ENCODE results near the gene CYP4F3. TPM values are rescaled to one million over a fixed set of nuclear protein-coding genes. Genes with fewer than 3 reads are reported as not detected.
"Not testable (repeated sequence)": the region's sequence is repeated elsewhere in the genome, so short reads cannot be mapped to it uniquely, and the experiment has no call there.

The CYP4F3 gene
- total and polyA plus RNA-seq, 4 donors, result 0.20 to 1.7 (median 1.2) TPM

GRCh38 chr19:15673176-15673654 lies 32.5 kb downstream of the CYP4F3 start:
- H3K4me3 ChIP-seq, result no peak overlapping the region

GRCh38 chr19:15675560-15675959 lies 34.9 kb downstream of the CYP4F3 start:
- H3K27ac ChIP-seq (ENCODE audit: low read depth in 1 of 2, low read length in 1 of 2), result no peak overlapping the region
- WGBS, 2 donors, result 45 to 51% methylated on average over 3 of the region's 3 CpGs
- DNase-seq, result peak in 2 of 3 donors; percentile 8 to 38
- peaks cover 0 to 17% (median 6%) of the 10 kb centered on the region in 5 donors for H3K4me1 ChIP-seq (ENCODE audit: control insufficient read depth in 5 of 5, insufficient read depth in 5 of 5, low read length in 5 of 5)
- no peak for TF ChIP-seq CTCF (IDR thresholded peaks at IDR 0.05; ENCODE audit: control extremely low read depth, extremely low read depth)
- H3K9me3 ChIP-seq (ENCODE audit: control insufficient read depth in 4 of 4, insufficient read depth in 3 of 4, low read length in 3 of 4), result no peaks in the 10 kb centered on the region
- peaks cover 0 to 11% (median 0%) of the 10 kb centered on the region in 4 donors for H3K36me3 ChIP-seq (ENCODE audit: control insufficient read depth in 4 of 4, insufficient read depth in 4 of 4, low read length in 4 of 4)
- no peak overlapping the region for H3K9ac ChIP-seq (ENCODE audit: insufficient read depth in 1 of 2, low read length in 2 of 2)
- no peak overlapping the region for H3K4me3 ChIP-seq
- ATAC-seq (ENCODE audit: insufficient read depth, low FRiP score), result no peak
- no peaks in the 10 kb centered on the region for H3K27me3 ChIP-seq (ENCODE audit: control insufficient read depth in 3 of 3, insufficient read depth in 3 of 3, low read length in 2 of 3)

More at GRCh38 chr19:15673176-15673654, 32.5 kb downstream of the CYP4F3 start:
- no peak for TF ChIP-seq CTCF (IDR thresholded peaks at IDR 0.05; ENCODE audit: control extremely low read depth, extremely low read depth)
- H3K27me3 ChIP-seq (ENCODE audit: control insufficient read depth in 3 of 3, insufficient read depth in 3 of 3, low read length in 2 of 3), result no peaks in the 10 kb centered on the region
- 32 to 37% methylated on average over 9 of the region's 9 CpGs for WGBS, 2 donors
- H3K27ac ChIP-seq (ENCODE audit: low read depth in 1 of 2, low read length in 1 of 2), result peak overlapping the region in 1 of 2 donors; percentile 34
- DNase-seq, result peak in 2 of 3 donors; percentile 11 to 20
- peaks cover 0 to 20% (median 6%) of the 10 kb centered on the region in 5 donors for H3K4me1 ChIP-seq (ENCODE audit: control insufficient read depth in 5 of 5, insufficient read depth in 5 of 5, low read length in 5 of 5)
- H3K9ac ChIP-seq (ENCODE audit: insufficient read depth in 1 of 2, low read length in 2 of 2), result no peak overlapping the region
- no peaks in the 10 kb centered on the region for H3K9me3 ChIP-seq (ENCODE audit: control insufficient read depth in 4 of 4, insufficient read depth in 3 of 4, low read length in 3 of 4)
- H3K36me3 ChIP-seq (ENCODE audit: control insufficient read depth in 4 of 4, insufficient read depth in 4 of 4, low read length in 4 of 4), result peaks cover 0 to 3% (median 0%) of the 10 kb centered on the region in 4 donors
- ATAC-seq (ENCODE audit: insufficient read depth, low FRiP score), result no peak

- no peak for TF ChIP-seq CTCF (IDR thresholded peaks at IDR 0.05; ENCODE audit: control extremely low read depth, extremely low read depth)
- no peak for ATAC-seq (ENCODE audit: insufficient read depth, low FRiP score)
- Histone ChIP-seq H3K36me3 (ENCODE audit: control insufficient read depth in 4 of 4, insufficient read depth in 4 of 4, low read length in 4 of 4) (peaks cover 0 to 13% (median 0%) of the 10 kb centered on the region in 4 donors), H3K27me3 (ENCODE audit: control insufficient read depth in 3 of 3, insufficient read depth in 3 of 3, low read length in 2 of 3) (no peaks in the 10 kb centered on the region), H3K4me3 (no peak overlapping the region), H3K27ac (ENCODE audit: low read depth in 1 of 2, low read length in 1 of 2) (no peak overlapping the region), H3K4me1 (ENCODE audit: control insufficient read depth in 5 of 5, insufficient read depth in 5 of 5, low read length in 5 of 5) (peaks cover 0 to 15% (median 0%) of the 10 kb centered on the region in 5 donors), H3K9me3 (ENCODE audit: control insufficient read depth in 4 of 4, insufficient read depth in 3 of 4, low read length in 3 of 4) (no peaks in the 10 kb centered on the region), H3K9ac (ENCODE audit: insufficient read depth in 1 of 2, low read length in 2 of 2) (no peak overlapping the region)
- 22 to 24% methylated on average over 4 of the region's 4 CpGs for WGBS, 2 donors
- DNase-seq, result no peak
These were observed 38.4 kb downstream of the CYP4F3 start for GRCh38 chr19:15679089-15679488.

GRCh38 chr19:15679865-15680264 lies 39.2 kb downstream of the CYP4F3 start:
- peaks cover 0 to 11% (median 0%) of the 10 kb centered on the region in 5 donors for H3K4me1 ChIP-seq (ENCODE audit: control insufficient read depth in 5 of 5, insufficient read depth in 5 of 5, low read length in 5 of 5)
- not testable (repeated sequence) for H3K27ac ChIP-seq (ENCODE audit: low read depth in 1 of 2, low read length in 1 of 2); H3K27me3 ChIP-seq (ENCODE audit: control insufficient read depth in 3 of 3, insufficient read depth in 3 of 3, low read length in 2 of 3); H3K9me3 ChIP-seq (ENCODE audit: control insufficient read depth in 4 of 4, insufficient read depth in 3 of 4, low read length in 3 of 4); ATAC-seq (ENCODE audit: insufficient read depth, low FRiP score); DNase-seq; H3K9ac ChIP-seq (ENCODE audit: insufficient read depth in 1 of 2, low read length in 2 of 2); H3K4me3 ChIP-seq
- H3K36me3 ChIP-seq (ENCODE audit: control insufficient read depth in 4 of 4, insufficient read depth in 4 of 4, low read length in 4 of 4), result peaks cover 0 to 10% (median 0%) of the 10 kb centered on the region in 4 donors
- WGBS, 2 donors, result 56 to 61% methylated on average over 4 of the region's 4 CpGs
